Cardiac muscle cell (in vitro differentiated cells and primary cell): ENCODE results near the gene SERTAD1. TPM values are rescaled to one million over a fixed set of nuclear protein-coding genes. Genes with fewer than 3 reads are reported as not detected.

Experiments used
- DNase-seq, 2 donors: peaks; one replicate each; pipeline versions ENCODE4 v3.0.0 to v3.0.0-alpha.2; 2010 to 2017; ENCODE audit warnings: low read depth in 1 of 2, low spot score in 1 of 2
- H3K27ac ChIP-seq: fragments of 200-600 bp; sonication (generic); 2 replicates; pipeline ENCODE4 v1.5.1; 2016
- H3K27me3 ChIP-seq: fragments of 200-600 bp; sonication (generic); 2 replicates; pipeline ENCODE4 v1.6.0; 2016; ENCODE audit warnings: control low read depth
- H3K36me3 ChIP-seq: fragments of 200-600 bp; sonication (generic); 2 replicates; pipeline ENCODE4 v1.5.1; 2016; ENCODE audit warnings: control low read depth
- H3K4me1 ChIP-seq: fragments of 200-600 bp; sonication (generic); 2 replicates; pipeline ENCODE4 v1.8.1; 2017; ENCODE audit warnings: low read depth, mild to moderate bottlenecking, mixed run types
- H3K4me3 ChIP-seq: fragments of 200-600 bp; sonication (generic); 2 replicates; pipeline ENCODE4 v1.5.1; 2016; ENCODE audit warnings: mild to moderate bottlenecking
- H3K9me3 ChIP-seq: fragments of 200-600 bp; sonication (generic); 2 replicates; pipeline ENCODE4 v1.5.1; 2017; ENCODE audit warnings: low read depth, mild to moderate bottlenecking, control low read depth
- CTCF ChIP-seq: IDR thresholded peaks from 2 replicates; pipeline ENCODE4 v1.5.1; 2012; ENCODE audit warnings: low read depth, mild to moderate bottlenecking, low read length
- polyA plus RNA-seq: library from polyadenylated mRNA; unstranded; fragments of >200 nt; fragmentation: Nextera tagmentation; extraction: Ambion mirVana; gene quantifications from 2 replicates; pipeline ENCODE4 v1.2.1, GENCODE V29; 2016
- total RNA-seq: library from RNA; depleted of rRNA; stranded (reverse); fragments of >200 nt; gene quantifications from 2 replicates; pipeline ENCODE4 v1.2.3, GENCODE V29; 2016

SERTAD1 gene
- total and polyA plus RNA-seq, 2 experiments from 2014 or later: 18.8 to 19.5 TPM

GRCh38 chr19:40383668-40384248, 42.0 kb downstream of the SERTAD1 start:
- Histone ChIP-seq H3K9me3 (no peaks in the 10 kb centered on the region), H3K4me3 (no peak overlapping the region), H3K27me3 (no peaks in the 10 kb centered on the region), H3K27ac (no peak overlapping the region), H3K36me3 (peaks cover 4% of the 10 kb centered on the region), H3K4me1 (no peaks in the 10 kb centered on the region)
- DNase-seq: no peak
- TF ChIP-seq CTCF: no peak

GRCh38 chr19:40381321-40381720, 44.5 kb downstream of the SERTAD1 start:
- Histone ChIP-seq H3K27me3 (no peaks in the 10 kb centered on the region), H3K36me3 (peaks cover 12% of the 10 kb centered on the region), H3K4me3 (no peak overlapping the region), H3K9me3 (no peaks in the 10 kb centered on the region), H3K4me1 (no peaks in the 10 kb centered on the region), H3K27ac (no peak overlapping the region)
- no peak for TF ChIP-seq CTCF
- no peak for DNase-seq

- no peaks in the 10 kb centered on the region for H3K27me3 ChIP-seq
- no peak for DNase-seq
Observed at GRCh38 chr19:40380199-40381037, 45.4 kb downstream of the SERTAD1 start.

GRCh38 chr19:40379446-40380198, 46.2 kb downstream of the SERTAD1 start:
- no peak for TF ChIP-seq CTCF
- Histone ChIP-seq H3K27ac (peak overlapping the region; percentile 62), H3K27me3 (no peaks in the 10 kb centered on the region), H3K4me3 (no peak overlapping the region), H3K36me3 (peaks cover 17% of the 10 kb centered on the region), H3K4me1 (no peaks in the 10 kb centered on the region), H3K9me3 (no peaks in the 10 kb centered on the region)
- DNase-seq: no peak

More at GRCh38 chr19:40380199-40381037, 45.4 kb downstream of the SERTAD1 start:
- Histone ChIP-seq H3K9me3 (no peaks in the 10 kb centered on the region), H3K4me3 (no peak overlapping the region), H3K4me1 (no peaks in the 10 kb centered on the region), H3K36me3 (peaks cover 12% of the 10 kb centered on the region), H3K27ac (peak overlapping the region; percentile 28)
- TF ChIP-seq CTCF: no peak

GRCh38 chr19:40378509-40378908, 47.3 kb downstream of the SERTAD1 start:
- TF ChIP-seq CTCF: no peak
- H3K36me3 ChIP-seq: peaks cover 25% of the 10 kb centered on the region
- H3K27ac ChIP-seq: peak overlapping the region; percentile 62

More at GRCh38 chr19:40378509-40378908, 47.3 kb downstream of the SERTAD1 start:
- no peaks in the 10 kb centered on the region for H3K4me1 ChIP-seq
- no peaks in the 10 kb centered on the region for H3K9me3 ChIP-seq
- H3K27me3 ChIP-seq: no peaks in the 10 kb centered on the region
- DNase-seq: no peak
- no peak overlapping the region for H3K4me3 ChIP-seq
